DMS 273 (cell line): ENCODE results near the gene CHERP.
"Not testable (repeated sequence)": the region's sequence is repeated elsewhere in the genome, so short reads cannot be mapped to it uniquely, and the experiment has no call there.

Source experiments
- DNase-seq: peaks from one replicate; lab custom pipeline; 2025; ENCODE audit not compliant: unreplicated experiment; lab: John Stamatoyannopoulos, UW

Gene CHERP

DNA sequence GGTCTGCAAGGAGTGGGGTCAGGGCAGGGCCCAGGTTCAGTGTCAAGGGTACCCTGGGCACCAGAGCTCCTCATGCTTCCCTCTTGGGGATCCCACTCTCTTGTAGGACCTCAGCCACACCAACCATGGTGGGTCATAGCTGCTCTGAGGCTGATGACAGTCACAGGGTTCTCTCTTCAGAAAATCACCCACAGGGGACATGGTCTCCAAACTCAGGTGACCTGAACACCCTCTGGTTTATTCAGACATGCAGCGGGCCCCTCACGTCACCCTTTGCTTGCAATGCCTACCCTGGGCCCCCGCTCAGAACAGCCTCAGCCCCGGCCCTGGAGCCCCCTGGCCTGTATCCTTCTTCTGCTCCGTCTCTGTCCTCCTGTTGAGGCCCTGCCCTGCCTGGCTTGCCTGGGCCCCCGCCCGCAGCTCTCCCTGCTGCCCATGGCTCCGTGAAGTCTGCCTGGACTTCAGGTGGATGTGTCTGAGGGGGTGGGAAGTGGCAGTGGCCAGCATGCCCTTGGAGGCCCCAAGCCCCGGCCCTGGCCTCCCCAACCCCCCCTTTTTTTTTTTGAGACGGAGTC is 20.4 kb downstream of the CHERP start:
- no peak for DNase-seq

DNA sequence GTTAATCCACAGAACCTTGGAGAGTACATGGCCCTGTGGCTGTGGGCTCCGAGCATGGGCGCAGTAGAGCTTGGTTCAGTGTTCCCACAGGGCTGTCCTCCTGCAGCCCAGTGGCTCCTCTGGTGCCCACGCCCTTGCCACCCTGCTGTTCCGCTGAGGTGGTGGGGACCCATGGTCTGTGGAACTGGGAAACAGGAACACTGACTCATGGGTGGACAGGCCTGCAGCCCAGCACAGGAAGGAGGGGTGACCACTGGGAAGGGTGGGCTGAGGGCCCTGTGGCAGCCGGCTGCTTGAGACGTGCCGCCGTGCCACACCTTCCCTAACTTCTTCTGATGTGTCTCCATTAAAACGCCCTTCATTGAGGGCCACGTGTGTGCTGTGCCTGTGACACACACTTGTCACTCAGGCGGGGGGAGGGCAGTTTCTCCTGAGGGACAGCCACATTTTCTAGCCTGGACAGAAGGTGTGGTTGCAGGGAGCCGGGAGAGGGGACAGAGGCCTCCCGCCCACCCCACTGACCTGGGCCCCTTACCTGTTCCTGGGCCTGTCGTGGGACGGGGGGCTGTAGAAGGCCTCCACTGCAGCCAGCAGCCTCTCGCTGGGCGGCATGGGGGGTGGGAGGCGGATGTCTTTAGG is 21.1 kb downstream of the CHERP start:
- no peak for DNase-seq

DNA sequence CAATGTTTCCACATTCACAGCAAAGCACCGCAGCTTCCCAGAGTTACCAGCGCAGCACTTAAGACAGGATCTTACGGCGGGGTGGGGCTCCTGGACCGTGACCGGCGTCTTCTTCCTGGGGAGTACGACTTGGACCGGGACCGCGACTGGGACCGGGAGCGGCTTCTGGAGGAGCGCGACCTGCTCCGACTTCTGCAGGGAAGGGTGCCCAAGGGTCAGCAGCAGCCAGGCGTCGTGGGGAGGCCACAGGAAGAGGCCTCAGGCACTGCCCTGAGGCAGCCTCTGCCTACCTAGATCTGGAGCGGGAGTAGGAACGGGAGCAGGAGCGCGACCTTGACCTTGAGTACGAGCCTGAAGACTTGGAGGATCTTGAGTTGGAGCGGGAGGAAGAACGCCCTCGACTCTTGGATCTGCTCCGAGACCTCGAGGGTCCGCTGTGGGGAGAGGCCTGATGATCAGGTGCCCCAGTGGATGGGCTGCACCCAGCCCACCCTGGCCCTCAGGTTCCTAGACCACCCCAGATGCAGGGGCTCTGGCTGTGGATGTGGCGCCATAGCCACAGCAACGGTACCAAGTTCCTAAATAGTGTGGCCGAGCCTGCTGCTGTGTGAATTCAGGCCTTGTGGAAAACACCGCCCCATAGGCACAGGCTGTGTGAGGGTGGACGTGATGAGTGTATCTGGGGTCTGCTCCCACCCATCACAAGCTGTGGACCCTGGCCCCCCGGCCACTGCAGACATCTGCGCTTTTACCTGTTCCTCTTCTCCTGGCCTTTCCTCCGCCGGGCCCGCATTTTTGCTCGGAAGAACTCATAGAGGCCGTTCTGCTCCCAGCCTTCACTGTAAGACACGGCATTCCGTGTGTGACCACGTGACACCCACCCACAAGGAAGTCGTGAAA is 21.9 kb downstream of the CHERP start:
- DNase-seq, result no peak

DNA sequence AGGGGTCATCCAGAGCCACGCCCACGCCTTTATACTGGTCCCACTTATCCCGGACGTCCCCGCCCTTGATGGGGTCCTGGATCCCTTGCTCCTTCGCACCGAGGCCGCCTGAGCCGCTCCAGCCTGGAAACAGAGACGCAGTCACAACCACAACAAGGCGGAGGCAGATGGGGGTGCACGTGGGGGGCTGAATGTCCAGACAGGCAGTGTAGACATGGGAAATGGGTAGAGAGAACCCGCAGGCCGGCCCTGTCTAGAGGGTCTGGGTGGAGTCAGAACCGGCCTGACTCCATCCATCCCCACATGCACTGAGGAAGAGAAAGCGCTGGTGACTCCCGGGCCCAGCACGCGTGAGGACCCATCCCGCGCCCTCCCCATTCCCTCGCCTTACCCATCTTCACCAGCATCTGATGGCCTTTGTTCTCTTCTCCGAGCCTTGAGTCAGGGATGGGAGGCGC is 23.0 kb downstream of the CHERP start:
- no peak for DNase-seq

DNA sequence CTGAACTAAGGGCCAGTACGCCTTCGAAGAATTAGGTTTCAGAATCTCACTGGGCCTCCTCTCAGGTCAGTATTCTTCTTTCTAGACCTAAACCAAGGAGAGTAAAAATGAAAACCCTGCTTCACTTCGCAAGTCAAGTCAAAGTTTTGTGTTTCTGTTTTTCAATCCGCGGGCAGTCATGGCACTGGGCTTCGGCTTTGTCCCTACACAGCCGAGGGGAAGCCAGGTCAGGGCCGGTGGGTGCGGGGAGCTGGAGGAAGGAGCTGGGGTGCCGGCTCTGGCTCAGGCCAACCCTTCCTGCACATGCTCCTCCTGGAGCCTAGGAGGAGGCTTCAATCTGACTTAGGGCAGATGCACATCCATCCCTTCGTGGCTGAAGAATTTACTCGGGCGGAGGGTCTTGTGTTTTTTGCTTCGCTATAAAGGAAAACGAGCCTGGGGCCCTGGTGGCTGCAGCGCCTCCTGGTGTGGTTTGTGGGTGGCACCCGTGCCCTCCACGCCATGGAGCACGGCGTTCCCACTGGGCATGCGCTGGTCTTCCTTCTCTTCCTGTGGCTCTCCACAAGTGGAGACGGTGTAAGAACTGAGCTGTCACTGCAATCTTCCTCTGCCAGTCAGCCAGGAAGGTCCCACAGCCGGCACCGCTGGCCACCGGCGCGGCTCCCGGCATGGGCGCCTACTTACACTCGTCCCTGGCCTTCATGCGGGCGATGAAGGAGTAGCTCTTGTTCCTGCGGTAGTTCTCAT is 23.6 kb downstream of the CHERP start:
- DNase-seq, result peak; percentile 24

DNA sequence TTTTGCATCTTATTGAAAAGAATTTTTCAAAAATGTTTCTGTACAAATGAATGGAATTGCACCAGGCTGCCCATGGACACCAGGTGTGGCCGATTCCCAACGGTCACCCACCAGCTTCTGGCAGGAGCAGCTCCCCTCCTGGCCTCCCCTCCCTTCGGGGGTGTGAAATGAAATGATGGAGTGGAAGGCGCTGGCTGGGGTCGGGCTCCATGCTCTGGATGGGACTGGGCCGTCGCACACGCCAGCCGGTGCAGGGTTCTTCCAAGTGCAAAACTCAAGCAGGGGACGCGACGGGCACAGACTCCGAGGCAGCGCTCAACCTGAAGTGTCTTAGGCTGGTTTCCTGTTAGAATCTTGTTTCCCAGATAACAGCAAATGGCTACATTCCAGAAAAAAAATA is 24.2 kb downstream of the CHERP start:
- DNase-seq, result no peak

DNA sequence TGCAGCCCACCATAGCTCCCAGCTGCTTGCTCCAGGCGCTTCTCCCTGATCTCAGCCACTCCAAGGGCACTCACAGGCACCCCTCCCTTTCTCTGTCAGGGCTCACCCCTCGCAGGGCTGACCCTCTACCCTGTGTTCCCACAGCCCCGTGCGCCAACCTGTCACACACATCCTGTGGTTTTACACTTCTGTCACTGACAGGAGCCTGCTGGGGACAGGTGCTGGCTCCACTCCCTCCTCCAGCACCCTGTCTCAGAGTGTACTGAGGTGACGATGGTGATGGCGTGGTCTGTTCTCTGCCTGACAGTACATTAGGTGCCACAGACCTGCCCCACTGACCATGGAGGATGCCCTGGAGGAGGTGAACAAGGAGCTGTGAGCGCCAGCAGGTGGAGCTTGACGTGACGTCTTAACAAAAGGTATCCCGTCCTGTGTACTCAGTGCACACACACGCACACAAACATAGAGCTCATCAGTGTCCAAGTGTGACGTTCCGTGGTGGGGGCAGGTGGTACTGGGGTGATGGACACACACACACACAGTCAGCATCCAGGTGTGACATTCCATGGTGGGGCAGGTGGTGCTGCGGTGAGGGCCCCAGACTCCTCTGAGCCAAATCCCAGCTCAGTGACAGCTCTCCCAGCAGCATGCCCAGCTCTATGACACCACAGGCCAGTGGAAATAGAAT is 25.2 kb downstream of the CHERP start:
- DNase-seq, result no peak

DNA sequence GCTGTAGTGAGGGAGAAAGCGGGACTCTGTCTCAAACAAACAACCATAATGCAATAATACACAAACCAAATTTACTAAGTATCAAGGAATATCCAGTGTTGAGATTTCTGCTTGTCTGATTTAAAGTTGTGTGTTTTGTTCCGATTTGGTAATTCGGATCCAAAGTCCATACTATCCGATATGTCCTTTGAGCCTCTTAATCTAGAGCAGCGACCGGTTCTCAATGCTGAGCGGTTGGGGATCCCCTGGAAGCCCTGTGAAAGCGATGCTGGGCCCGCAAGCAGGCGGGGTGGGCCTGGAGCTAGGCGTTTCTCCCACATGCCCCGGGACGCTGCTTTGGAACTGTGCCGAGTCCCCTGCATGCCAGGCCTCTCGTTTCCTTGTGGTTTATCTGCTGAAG is 25.9 kb downstream of the CHERP start:
- DNase-seq, result no peak

DNA sequence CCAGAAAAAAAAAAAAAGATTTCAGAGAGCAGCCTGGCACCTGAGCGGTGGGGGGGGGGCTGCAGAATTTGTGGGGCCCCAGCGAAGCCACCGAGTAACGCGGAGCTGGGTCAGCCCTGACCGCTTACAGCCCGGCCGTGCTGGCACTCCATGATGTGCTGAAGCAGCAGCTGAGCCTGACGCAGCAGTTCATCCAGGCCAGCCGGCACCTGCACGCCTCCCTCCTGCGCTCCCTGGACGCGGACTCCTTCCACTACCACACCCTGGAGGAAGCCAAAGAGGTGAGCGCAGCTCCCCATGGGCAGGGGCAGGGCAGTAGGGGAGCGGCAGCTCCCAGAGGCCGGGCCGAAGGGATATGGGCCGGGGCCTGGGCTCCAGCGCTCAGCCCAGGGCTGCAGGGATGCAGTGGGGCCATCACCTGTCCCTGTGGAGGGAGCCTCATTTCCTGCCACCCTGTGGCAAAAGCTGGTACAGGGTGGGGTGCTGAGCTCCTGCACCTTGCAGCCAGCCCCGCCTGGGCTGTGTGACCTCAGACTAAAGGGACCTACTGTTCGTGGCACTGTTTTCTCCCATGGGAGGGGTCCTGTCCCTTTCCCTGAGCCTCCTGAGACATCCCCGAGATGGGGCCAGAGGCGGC is 27.7 kb downstream of the CHERP start:
- no peak for DNase-seq

DNA sequence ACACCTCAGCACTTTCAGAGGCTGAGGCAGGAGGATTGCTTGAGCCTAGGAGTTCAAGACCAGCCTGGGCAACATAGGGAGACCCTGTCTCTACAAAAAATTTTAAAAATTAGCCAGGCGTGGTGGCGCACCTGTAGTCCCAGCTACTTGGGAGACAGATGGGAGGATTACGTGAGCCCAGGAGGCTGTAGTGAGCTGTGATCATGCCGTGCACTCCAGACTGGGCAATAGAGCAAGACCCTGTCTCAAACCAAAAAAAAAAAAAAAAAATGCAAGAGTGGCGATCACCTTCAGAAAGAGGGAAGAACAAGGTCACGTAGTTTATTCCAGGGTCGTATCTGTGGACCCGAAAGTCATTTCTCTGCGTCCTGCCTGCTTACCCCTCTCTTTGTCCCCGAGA is 29.6 kb downstream of the CHERP start:
- not testable (repeated sequence) for DNase-seq

DNA sequence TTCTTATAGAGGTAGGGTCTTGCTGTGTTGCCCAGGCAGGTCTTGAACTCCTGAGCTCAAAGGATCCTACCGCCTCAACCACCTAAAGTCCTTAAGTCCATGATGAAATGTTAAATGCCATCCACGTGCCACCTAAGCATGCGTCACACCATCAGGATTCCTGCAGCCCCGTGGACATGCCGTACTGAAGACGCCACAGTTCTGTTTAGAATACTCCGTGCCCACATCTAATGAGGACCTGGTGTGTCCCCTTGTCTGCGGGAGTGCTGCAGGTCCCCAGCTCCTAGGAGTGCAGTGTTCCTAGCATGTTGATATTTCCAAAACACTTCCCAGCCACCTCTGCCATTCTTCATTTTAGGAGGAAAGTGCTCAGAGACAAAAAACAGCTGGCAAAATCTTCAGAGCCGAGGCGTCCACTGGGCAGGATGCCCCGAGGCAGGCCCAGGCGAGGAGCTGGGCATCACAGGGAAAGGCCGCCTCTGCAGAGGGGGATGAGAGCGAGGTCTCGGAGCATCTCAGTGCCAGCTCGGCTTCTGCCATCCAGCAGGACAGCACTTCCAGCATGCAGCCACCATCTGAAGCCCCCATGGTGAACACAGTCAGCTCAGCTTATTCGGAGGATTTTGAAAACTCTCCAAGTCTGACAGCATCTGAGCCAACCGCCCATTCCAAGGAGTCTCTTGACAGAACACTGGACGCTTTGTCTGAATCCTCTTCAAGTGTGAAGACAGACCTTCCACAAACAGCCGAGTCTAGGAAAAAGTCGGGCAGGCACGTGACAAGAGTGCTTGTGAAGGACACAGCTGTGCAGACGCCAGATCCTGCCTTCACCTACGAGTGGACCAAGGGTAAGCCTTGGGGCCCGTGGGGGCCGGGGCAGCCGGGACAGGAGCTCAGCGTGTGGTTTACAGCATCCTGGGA is 32.8 kb downstream of the CHERP start:
- no peak for DNase-seq

DNA sequence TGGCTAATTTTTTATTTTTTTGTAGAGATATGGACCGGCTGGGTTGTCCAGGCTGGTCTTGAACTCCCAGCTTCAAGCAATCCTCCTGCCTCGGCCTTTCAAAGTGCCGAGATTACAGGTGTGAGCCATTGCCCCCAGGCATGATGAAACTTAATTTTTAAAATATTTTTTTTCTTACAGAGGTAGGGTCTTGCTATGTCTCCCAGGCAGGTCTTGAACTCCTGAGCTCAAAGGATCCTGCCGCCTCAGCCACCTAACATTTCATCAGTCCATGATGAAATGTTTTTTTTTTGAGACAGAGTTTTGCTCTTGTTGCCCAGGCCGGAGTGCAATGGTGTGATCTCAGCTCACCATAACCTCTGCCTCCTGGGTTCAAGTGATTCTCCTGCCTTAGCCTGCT is 33.7 kb downstream of the CHERP start:
- no peak for DNase-seq

DNA sequence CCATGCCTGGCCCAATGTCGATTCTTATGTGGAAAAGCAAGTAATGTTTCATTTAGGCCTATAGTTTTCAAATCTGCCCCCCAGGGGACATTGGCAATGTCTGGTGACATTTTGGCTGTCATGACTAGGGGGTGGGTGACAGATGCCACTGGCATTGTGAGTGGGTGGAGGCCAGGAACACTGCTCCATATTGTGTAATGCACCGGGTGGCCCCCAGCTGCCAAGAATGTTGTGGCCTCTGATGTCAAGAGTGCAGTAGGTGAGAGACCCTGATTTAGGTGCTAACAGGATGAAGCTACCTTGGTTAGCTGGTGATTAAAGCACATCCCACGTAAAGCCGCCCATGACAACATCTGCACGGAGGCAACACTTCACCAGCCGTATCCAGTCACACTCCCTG is 35.3 kb downstream of the CHERP start:
- no peak for DNase-seq

DNA sequence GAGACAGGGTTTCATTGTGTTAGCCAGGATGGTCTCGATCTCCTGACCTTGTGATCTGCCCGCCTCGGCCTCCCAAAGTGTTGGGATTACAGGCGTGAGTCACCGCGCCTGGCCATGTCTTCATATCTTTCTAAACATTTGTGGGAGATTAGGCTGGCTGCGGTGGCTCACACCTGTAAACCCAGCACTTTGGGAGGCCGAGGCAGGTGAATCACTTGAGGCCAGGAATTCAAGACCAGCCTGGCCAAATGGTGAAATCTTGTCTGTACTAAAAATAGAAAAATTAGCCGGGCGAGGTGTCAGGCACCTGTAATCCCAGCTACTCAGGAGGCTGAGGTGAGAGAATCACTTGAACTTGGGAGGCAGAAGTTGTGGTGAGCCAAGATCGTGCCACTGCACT is 36.1 kb downstream of the CHERP start:
- DNase-seq, result not testable (repeated sequence)

DNA sequence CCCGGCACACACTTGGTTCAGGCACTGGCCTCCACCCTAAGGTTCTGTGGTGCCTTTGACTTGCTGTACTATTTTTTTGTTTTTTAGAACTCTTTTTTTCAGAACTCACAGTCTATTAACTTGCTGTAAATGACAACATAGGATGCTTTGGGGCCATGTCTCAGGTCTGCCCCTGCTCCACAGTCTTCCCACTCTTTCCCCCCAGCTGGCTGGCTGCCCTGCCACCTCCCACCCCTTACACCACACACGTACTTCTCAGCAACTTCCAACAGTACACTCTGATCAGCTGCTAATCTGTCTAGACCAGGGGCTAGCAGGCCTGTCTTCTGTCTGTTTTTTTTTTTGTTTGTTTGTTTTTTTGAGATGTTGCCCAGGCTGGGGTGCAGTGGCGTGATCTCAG is 38.0 kb downstream of the CHERP start:
- no peak for DNase-seq

DNA sequence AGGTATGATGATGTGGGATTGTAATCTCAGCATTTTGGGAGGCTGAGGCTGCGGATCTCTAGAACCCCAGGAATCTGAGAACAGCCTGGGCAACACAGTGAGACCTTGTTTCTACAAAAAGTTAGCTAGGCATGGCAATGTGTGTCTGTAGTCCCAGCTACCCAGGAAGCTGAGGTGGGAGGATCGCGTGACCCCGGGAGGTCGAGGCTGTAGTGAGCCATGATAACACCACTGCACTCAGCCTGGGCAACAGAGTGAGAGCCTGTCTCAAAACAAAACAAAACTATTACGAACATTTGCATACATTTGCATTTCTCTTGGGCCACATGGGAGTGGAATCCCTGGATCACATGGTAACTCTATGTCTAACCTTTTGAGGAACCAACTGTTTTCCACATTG is 44.4 kb downstream of the CHERP start:
- no peak for DNase-seq

DNA sequence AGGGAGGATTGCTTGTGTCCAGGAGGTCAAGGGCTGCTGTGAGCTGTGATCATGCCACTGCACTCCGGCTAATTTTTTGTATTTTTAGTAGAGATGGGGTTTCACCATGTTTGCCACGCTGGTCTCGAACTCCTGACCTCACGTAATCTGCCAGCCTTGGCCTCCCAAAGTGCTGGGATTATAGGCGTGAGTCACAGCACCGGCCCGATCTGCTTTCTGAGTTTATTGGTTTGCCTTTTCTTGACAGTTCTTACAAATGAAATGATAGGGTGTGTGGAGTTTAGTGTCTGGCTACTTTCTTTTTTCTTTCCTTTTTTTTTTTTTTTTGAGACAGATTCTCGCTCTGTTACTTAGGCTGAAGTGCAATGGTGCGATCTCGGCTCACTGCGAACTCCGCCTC is 45.2 kb downstream of the CHERP start:
- no peak for DNase-seq

DNA sequence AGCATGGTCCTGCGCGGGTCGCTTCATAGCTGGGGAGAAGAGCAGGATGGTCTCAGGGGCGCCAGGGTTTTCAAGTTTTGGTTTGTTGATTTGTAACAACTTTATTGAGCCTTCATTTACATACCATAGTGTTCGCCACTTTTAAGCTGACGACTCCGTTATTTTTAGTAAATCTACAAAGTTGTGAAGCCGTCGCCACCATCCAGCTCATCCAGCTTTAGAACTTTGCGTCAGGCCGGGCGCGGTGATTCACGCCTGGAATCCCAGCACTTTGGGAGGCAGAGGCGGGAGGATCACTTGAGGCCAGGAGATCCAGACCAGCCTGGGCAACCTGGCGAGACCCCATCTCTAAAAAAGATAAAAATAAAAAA is 45.6 kb downstream of the CHERP start:
- peak; percentile 63 for DNase-seq

DNA sequence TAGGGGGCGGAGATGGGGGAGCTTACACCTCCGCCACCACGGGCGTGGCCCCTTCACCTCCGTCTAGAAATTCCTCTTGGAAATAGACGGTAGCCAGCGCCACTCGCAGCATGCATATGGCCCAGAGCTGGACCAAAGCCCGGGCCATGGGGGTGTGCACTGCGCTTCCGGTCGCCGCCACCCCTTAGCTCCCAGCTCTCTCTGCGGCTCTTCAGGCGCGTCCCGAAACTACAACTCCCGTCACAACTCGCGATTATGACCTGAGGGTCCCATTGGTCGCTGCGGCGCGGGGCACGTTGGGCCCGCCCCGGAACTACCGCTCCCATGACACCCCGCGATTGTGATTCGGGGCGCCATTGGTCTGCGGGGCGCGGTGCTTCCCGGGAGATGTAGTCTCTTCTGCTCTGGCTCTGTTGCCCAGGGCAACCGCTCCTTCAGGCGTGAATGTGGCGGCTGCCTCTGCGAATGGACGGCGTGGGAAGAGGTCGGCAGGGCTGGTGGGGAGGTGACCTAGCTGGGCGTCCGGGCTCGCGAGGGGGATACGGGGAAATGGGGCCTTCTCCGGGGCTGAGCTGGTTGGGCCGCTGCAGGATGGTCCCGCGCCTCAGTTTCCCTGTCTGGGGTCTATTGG is 46.1 kb downstream of the CHERP start, which contains the start of the genes C19orf44 and CALR3:
Gene C19orf44 (plus strand): TSS at position 413 of the 631 bp plus-strand sequence. CDS start 4,399 bp downstream, outside the sequence.
Gene CALR3 (minus strand): TSS at position 186 of the 631 bp plus-strand sequence. CDS start 38 bp downstream, at position 148.
- DNase-seq, result peak; percentile 100
